ENCODE results near the gene ASS1.
"Not testable (repeated sequence)": the region's sequence is repeated elsewhere in the genome, so short reads cannot be mapped to it uniquely, and the experiment has no call there.

DNA sequence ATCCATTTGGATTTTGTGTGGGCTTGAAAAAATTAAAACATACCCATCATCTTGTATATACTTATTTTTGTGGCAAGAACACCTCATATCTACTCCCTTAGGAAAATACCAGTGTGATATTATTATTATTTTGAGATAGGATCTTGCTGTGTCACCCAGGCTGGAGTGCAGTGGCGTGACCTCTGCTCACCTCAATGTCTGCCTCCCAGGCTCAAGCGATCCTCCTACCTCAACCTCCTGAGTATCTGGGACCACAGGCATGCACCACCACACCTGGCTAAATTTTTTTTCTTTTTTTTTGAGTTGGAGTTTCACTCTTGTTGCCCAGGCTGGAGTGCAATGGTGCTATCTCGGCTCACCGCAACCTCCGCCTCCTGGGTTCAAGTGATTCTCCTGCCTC lies 10.1 kb upstream of the ASS1 start:
- TF ChIP-seq, protein P1, sequence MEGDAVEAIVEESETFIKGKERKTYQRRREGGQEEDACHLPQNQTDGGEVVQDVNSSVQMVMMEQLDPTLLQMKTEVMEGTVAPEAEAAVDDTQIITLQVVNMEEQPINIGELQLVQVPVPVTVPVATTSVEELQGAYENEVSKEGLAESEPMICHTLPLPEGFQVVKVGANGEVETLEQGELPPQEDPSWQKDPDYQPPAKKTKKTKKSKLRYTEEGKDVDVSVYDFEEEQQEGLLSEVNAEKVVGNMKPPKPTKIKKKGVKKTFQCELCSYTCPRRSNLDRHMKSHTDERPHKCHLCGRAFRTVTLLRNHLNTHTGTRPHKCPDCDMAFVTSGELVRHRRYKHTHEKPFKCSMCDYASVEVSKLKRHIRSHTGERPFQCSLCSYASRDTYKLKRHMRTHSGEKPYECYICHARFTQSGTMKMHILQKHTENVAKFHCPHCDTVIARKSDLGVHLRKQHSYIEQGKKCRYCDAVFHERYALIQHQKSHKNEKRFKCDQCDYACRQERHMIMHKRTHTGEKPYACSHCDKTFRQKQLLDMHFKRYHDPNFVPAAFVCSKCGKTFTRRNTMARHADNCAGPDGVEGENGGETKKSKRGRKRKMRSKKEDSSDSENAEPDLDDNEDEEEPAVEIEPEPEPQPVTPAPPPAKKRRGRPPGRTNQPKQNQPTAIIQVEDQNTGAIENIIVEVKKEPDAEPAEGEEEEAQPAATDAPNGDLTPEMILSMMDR (conservative IDR thresholded peaks at IDR 0.05 in 1 of 2, IDR thresholded peaks at IDR 0.05 in 1 of 2; ENCODE audit: low read depth in 1 of 2, low read length in 2 of 2), result not testable (repeated sequence)
- TF ChIP-seq EZH2 (IDR thresholded peaks at IDR 0.05; ENCODE audit: low read length, missing control alignments), result not testable (repeated sequence)

Measured in fibroblast of lung (primary cell).